Activated naive CD4-positive, alpha-beta T cell treated with anti-CD3 and anti-CD28 coated beads, Interleukin-2, amount 10 ng/mL, durations not matched to agents 7 days and 5 days (primary cell): ENCODE results near the gene NUAK1.

Experiments
- CTCF ChIA-PET: fragments of 350-600 bp; sonication (Branson Sonifier 250); formaldehyde crosslinking; loops from one replicate; lab custom pipeline; 2021; ENCODE audit warnings: antibody characterized with exemption; lab: Charles Lee
- DNase-seq: peaks from one replicate; pipeline ENCODE4 v3.0.0-alpha.2; 2020
- H3K27ac Mint-ChIP-seq: one replicate; pipeline ENCODE4 v1.8.0; 2021; ENCODE audit warnings: mild to moderate bottlenecking, moderate library complexity, mixed read lengths
- H3K27me3 Mint-ChIP-seq: one replicate; pipeline ENCODE4 v1.8.0; 2021; ENCODE audit warnings: mild to moderate bottlenecking, mixed read lengths
- H3K36me3 Mint-ChIP-seq: one replicate; pipeline ENCODE4 v1.8.0; 2021; ENCODE audit warnings: mixed read lengths
- H3K4me1 Mint-ChIP-seq: one replicate; pipeline ENCODE4 v1.8.0; 2021; ENCODE audit warnings: mixed read lengths
- H3K4me3 Mint-ChIP-seq: one replicate; pipeline ENCODE4 v1.8.0; 2021; ENCODE audit warnings: mild to moderate bottlenecking, moderate library complexity, mixed read lengths
- H3K9me3 Mint-ChIP-seq: one replicate; pipeline ENCODE4 v1.8.0; 2021; ENCODE audit warnings: mixed read lengths

The NUAK1 gene

DNA sequence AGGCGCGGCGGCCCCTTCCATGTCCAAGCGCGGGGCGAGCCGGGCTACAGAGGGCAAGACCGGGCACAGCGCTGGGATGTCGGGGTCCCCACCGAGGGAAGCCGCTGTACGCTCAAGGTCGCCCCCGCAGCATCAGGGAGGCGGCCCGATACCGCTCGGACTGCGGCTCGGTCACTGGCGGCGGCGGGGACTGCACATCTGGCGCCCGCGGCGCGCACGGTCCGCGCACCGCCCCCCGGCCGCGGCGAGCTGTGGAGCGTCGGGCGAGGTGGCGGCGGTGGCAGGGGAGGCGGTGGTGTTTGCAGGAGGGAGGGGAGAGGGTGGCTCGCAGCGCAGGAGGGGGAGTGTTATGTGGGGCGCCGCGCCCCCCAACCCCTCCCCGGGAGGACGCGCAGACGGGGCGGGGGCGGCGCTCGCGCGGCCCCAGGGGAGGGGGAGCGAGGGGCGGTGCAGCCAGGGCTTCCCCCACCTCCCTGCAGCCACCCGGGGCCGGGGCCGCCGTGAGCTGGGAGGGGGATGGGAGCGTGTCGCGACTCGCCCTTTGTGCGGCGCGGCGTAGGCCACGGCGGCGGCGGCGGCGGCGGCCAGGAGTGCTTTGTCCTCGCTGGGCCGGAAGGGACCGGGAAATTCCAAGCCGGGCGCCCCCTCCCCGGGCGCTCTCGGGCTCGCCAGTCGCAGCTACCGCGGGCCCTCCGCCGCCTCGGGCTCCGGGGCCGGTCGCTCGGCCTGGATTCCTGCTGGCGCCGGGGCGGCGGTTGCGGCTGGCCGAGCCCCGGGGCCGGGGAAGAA lies at the start of gene NUAK1:
TSS of gene NUAK1 (minus strand) at position 322 of the 789 bp plus-strand sequence. CDS start at position 21, 301 bp downstream.
- DNase-seq, result no peak
- Mint-ChIP-seq H3K4me3 (no peak within 1 kb of the TSS), H3K36me3 (no peaks in the 10 kb centered on the region), H3K4me1 (peaks cover 2% of the 10 kb centered on the region), H3K27ac (no peak within 1 kb of the TSS), H3K9me3 (no peaks in the 10 kb centered on the region), H3K27me3 (peaks cover 78% of the 10 kb centered on the region)
- CTCF ChIA-PET, result interaction anchor here (3.2 to 4.2 kb wide), 2 partner anchors 11 to 433 kb away, joined by 15 to 25 read pairs; no protein-coding TSS in a partner anchor

DNA sequence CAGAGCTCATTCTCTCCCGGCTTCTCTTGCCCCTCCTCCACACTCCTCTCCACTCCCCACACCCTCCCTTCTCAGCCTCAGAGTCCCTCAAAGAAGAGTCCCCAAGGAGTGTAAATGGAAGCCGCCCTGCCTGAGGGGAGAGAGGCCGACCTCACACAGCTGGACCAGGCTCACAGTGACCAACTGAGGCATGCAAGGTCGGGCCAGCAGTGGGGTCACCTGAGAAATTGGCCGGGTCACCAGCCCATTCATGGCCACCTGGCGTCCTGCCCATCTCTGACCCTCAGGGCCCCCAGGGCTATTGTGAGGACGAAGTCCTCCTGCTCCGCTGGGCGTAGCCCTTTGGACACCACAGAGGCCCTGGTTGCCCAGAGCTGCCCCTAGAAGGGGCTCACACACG lies 49.5 kb upstream of the NUAK1 start:
- no peaks in the 10 kb centered on the region for H3K4me1 Mint-ChIP-seq
- no peaks in the 10 kb centered on the region for H3K36me3 Mint-ChIP-seq
- H3K9me3 Mint-ChIP-seq, result no peaks in the 10 kb centered on the region
- DNase-seq, result no peak
- no peak overlapping the region for H3K27ac Mint-ChIP-seq
- H3K27me3 Mint-ChIP-seq, result peaks cover 23% of the 10 kb centered on the region
- CTCF ChIA-PET, result no interaction called here
- H3K4me3 Mint-ChIP-seq, result no peak overlapping the region

DNA sequence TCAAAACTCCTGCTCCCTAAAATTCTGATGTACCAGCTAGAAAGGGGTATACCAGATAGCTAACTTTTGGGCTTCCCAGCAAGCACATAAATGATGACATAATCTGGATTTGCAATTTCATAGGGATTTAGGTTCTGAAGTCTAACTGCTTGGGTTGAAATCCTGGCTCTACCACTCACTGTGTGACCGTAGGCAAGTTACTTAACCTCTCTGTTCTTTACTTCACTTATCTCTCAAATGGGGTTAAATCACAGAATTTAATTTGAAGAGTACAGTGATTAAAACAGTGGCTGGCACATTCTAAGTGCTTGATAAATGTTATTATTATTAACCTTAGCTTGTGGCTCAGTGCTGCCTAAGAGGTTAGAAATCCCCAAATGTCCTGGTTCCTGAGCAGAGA lies 49.1 kb upstream of the NUAK1 start:
- no peak for DNase-seq
- no peaks in the 10 kb centered on the region for H3K4me1 Mint-ChIP-seq
- H3K27ac Mint-ChIP-seq, result no peak overlapping the region
- H3K36me3 Mint-ChIP-seq, result no peaks in the 10 kb centered on the region
- H3K27me3 Mint-ChIP-seq, result peaks cover 23% of the 10 kb centered on the region
- CTCF ChIA-PET, result interaction anchor here (1.1 kb wide), 1 partner anchor 39 kb away, joined by 3 read pairs; no protein-coding TSS in a partner anchor
- no peak overlapping the region for H3K4me3 Mint-ChIP-seq
- H3K9me3 Mint-ChIP-seq, result no peaks in the 10 kb centered on the region

DNA sequence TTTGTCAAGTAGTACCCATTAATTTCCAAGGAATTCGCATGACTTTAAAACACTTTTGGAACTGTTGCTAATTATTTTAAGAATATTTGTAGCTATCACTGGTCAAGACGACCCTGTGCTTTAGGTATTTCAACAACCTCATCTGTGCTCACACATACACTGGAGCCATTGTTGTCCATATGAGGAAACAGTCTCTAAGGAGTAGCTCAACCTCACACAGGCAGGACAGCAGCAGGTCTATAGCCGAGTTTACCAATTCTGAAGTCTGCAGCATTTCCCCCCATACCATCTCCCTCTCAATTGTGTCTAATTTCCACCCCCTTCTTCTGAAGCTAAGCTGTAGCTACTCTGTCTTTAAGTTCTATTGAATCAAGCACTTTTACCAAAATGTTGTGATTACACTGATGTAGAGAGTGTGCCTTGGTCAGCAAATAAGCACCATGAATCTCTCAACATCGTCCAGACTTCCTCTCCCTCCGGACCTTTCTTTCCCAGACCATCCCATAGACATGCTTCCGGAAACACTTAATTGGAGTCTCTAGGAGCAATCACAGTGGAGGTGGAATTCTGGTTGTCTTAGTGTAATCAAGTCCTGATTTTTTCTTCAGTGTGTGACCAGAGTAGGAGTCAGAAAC lies 48.5 kb upstream of the NUAK1 start:
- peaks cover 23% of the 10 kb centered on the region for H3K27me3 Mint-ChIP-seq
- CTCF ChIA-PET, result interaction anchor here (1.1 kb wide), 1 partner anchor 38 kb away, joined by 3 read pairs; no protein-coding TSS in a partner anchor
- no peaks in the 10 kb centered on the region for H3K36me3 Mint-ChIP-seq
- no peak for DNase-seq
- no peaks in the 10 kb centered on the region for H3K4me1 Mint-ChIP-seq
- H3K27ac Mint-ChIP-seq, result no peak overlapping the region
- H3K4me3 Mint-ChIP-seq, result no peak overlapping the region
- no peaks in the 10 kb centered on the region for H3K9me3 Mint-ChIP-seq

DNA sequence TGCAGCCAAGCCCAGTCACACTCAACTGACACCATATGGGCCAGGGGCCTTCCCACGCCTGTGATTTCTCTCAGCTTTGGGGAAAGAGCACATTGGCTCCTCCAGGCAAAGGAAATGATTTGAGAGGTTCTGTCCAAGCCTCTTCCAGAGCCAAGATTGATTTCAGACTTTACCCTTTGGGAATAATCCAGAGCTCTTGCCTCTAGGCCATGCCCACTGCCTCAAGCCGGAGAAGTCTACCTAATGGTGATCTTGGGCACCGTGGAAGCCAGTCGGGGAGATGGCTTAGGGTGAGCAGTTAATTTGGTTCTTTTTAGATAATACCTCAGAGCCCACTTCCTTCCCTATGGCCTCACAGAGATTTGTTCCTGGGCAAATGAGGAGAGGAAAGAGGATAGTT lies 45.0 kb upstream of the NUAK1 start:
- Mint-ChIP-seq H3K4me3 (no peak overlapping the region), H3K4me1 (no peaks in the 10 kb centered on the region), H3K27ac (no peak overlapping the region), H3K36me3 (no peaks in the 10 kb centered on the region), H3K27me3 (peaks cover 21% of the 10 kb centered on the region), H3K9me3 (no peaks in the 10 kb centered on the region)
- no peak for DNase-seq
- CTCF ChIA-PET, result no interaction called here

DNA sequence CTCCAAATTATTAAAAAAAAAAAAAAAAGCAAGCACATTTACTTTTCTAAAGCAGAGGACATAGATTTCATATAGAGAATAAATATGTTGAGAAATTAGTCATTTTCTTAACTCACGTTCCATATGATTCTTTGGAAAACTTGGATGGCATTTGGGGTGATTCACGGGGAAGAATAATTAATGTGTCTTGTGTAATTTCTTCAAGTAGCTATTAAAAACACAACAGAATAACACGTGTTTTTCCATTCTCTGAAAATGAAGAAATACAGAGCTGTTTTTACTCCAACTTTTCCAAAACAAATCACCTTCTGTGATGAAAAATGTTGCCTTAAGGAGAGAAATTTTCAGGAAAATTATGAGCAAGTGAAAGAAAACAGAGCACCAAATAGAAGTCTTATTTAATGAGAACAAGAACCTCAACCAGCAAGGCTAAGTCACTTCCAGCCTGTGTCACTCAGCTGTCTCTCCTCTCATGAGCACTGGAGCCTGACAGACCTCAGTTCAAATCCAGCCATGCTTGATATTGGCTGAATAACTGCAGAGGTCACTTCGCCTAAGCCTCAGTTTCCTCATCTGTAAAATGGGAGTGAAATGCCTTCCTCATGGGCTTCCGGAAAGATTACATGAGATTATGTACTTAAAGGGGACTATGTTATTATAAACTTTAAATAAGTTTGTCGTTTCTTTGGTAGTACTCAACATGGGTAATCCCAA lies 42.8 kb upstream of the NUAK1 start:
- Mint-ChIP-seq H3K4me1 (no peaks in the 10 kb centered on the region), H3K4me3 (no peak overlapping the region), H3K27me3 (peaks cover 15% of the 10 kb centered on the region), H3K36me3 (no peaks in the 10 kb centered on the region), H3K9me3 (no peaks in the 10 kb centered on the region), H3K27ac (no peak overlapping the region)
- CTCF ChIA-PET, result interaction anchor here (0.9 kb wide), 1 partner anchor 29 kb away, joined by 3 read pairs; no protein-coding TSS in a partner anchor
- no peak for DNase-seq

DNA sequence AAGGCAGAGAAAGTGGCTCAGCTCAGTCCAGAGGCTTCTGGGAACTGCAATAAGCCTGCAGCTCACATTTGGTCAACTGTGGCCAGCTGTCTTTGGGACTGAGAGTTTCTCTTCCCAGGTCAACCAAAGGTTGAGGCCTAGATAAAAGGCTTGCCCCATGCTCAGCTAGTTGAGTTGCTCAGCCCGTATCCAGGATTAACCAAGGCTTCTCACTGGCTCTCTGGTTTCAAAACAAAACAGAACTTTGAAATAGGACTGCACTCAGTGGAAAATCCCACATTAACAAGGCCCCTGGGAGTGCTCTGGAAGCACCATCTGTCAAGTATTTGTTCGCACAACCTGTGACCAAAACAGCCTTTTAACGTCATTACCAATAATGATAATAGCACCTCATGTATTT lies 40.3 kb upstream of the NUAK1 start:
- no peak overlapping the region for H3K4me3 Mint-ChIP-seq
- no peaks in the 10 kb centered on the region for H3K9me3 Mint-ChIP-seq
- CTCF ChIA-PET, result no interaction called here
- H3K27me3 Mint-ChIP-seq, result peaks cover 11% of the 10 kb centered on the region
- no peak for DNase-seq
- no peak overlapping the region for H3K27ac Mint-ChIP-seq
- H3K36me3 Mint-ChIP-seq, result no peaks in the 10 kb centered on the region
- H3K4me1 Mint-ChIP-seq, result no peaks in the 10 kb centered on the region

DNA sequence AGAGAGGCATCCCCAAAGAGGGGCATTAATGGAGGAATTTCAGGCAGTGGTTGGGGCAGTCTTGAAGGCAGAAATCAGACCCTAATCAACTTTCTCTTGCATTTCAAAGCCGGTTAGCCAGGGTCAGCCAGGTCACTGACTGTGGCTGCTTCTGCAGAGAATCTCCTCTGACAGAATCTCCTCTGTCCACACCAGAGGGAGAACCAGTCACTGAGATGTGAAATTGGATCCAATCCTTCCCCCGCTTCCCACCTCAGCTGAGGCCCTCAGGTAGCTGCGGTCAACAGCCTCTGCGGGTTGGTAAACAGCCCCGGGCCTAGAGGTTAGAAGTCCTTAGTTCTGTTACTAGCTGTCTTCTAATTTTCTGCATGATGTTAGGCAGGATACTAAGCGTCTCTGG lies 39.8 kb upstream of the NUAK1 start:
- no peaks in the 10 kb centered on the region for H3K9me3 Mint-ChIP-seq
- H3K4me3 Mint-ChIP-seq, result no peak overlapping the region
- no peaks in the 10 kb centered on the region for H3K4me1 Mint-ChIP-seq
- no peak overlapping the region for H3K27ac Mint-ChIP-seq
- DNase-seq, result no peak
- H3K27me3 Mint-ChIP-seq, result peaks cover 11% of the 10 kb centered on the region
- CTCF ChIA-PET, result no interaction called here
- H3K36me3 Mint-ChIP-seq, result no peaks in the 10 kb centered on the region

DNA sequence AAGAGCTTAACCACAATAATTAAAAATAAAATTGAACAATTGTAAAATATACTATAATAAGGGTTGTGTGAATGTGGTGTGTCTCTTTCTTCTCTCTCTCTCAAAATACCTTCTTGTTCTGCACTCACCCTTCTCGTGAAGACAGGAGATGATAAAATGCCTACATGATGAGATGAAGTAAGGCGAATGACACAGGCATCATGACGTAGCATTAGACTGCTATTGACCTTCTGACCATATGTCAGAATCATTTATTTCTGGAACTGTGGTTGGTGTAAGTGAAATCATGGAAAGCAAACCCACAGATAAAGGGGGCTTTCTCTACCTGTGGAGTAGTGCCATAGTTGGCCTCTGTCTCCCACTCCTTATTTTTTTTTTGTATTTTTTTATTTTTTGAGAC lies 37.8 kb upstream of the NUAK1 start:
- Mint-ChIP-seq H3K4me3 (no peak overlapping the region), H3K27ac (no peak overlapping the region), H3K9me3 (no peaks in the 10 kb centered on the region), H3K4me1 (no peaks in the 10 kb centered on the region), H3K27me3 (peaks cover 14% of the 10 kb centered on the region), H3K36me3 (no peaks in the 10 kb centered on the region)
- CTCF ChIA-PET, result no interaction called here
- no peak for DNase-seq

DNA sequence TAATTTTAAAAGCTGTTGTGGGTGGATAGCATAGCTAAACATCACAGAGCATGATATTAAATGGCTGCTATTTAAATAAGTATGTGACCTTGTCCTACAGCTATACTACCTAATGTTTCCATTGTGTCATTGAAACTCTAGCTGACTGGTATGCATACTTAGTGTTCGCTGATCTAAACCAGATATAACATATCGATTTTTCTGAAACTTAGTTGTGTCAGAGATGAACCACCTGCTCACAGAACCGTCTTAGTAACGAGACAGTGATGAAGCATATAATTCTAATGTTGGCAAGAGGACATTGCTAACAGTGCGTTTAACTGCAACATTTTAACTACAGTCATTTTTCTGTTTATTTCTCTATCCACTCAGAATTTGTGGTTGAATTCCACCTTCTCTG lies 36.1 kb upstream of the NUAK1 start:
- CTCF ChIA-PET, result no interaction called here
- Mint-ChIP-seq H3K27me3 (peaks cover 9% of the 10 kb centered on the region), H3K27ac (no peak overlapping the region)

DNA sequence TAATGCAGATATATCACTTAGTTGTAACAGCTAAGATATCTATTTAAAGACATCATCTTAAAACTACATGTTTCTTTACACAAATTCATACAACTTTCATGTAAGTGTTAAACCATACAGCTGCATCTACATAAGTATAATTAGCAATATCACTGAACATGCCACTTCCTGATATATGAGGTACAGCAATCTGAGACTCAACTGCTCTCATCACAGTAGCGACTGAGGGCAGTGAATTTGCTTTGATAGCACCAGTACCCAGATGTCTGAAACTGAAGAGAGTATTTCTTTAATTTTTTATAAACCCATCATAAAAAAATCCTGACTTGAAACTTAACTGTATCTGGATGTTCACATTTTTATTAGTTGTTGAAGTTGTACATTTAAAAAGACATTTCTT lies 34.7 kb upstream of the NUAK1 start:
- Mint-ChIP-seq H3K4me3 (no peak overlapping the region), H3K27ac (no peak overlapping the region), H3K27me3 (peaks cover 9% of the 10 kb centered on the region), H3K4me1 (no peaks in the 10 kb centered on the region), H3K9me3 (no peaks in the 10 kb centered on the region), H3K36me3 (no peaks in the 10 kb centered on the region)
- no peak for DNase-seq
- CTCF ChIA-PET, result no interaction called here

More for the DNA sequence above, 36.1 kb upstream of the NUAK1 start:
- no peak for DNase-seq
- Mint-ChIP-seq H3K36me3 (no peaks in the 10 kb centered on the region), H3K4me1 (no peaks in the 10 kb centered on the region), H3K9me3 (no peaks in the 10 kb centered on the region), H3K4me3 (no peak overlapping the region)

DNA sequence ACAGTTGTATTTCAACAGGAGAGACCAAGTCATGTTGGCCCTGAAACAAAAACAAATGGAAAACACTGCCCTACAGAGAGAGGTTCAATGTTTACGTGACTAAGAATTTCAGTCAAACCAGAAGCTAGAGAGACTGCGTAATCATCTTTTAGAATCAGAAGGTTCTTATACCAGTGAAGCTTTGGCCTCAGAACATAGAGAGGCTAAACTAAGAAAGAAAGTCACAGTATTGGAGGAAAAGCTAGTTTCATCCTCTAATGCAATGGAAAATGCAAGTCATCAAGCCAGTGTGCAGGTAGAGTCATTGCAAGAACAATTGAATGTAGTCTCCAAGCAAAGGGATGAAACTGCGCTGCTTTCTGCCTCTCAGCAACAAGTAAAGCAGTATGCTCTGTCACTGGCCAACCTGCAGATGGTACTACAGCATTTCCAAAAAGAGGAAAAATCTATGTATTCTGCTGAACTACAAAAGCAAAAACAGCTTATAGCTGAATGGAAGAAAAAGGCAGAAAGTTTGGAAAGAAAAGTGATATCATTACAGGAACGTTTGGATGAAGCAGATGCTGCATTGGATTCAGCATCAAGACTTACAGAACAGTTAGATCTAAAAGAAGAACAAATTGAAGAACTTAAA lies 32.5 kb upstream of the NUAK1 start:
- Mint-ChIP-seq H3K27ac (no peak overlapping the region), H3K4me3 (no peak overlapping the region), H3K9me3 (no peaks in the 10 kb centered on the region), H3K27me3 (peaks cover 8% of the 10 kb centered on the region), H3K36me3 (no peaks in the 10 kb centered on the region), H3K4me1 (no peaks in the 10 kb centered on the region)
- CTCF ChIA-PET, result interaction anchor here (1.3 kb wide), 1 partner anchor 10 kb away, joined by 3 read pairs; no protein-coding TSS in a partner anchor
- DNase-seq, result no peak

DNA sequence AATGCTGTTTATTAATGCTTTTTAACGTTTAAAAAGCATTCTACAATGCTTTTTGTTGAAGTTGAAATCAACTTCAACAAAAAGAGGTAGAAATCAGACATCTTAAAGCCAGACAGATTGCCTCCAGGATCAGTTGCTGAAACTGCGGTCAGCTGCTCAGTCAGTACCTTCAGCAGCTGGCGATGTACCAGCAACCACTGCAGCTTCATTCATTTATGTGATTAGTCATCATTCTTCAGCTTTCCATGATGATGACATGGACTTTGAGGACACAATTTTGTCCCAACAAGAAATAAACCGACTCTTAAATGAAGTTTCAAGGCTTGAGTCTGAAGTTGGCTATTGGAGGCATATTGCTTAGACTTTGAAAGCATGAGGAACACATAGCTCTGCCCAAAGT lies 31.5 kb upstream of the NUAK1 start:
- Mint-ChIP-seq H3K36me3 (no peaks in the 10 kb centered on the region), H3K9me3 (no peaks in the 10 kb centered on the region), H3K27ac (no peak overlapping the region), H3K4me3 (no peak overlapping the region), H3K4me1 (no peaks in the 10 kb centered on the region), H3K27me3 (peaks cover 8% of the 10 kb centered on the region)
- DNase-seq, result no peak
- CTCF ChIA-PET, result no interaction called here

DNA sequence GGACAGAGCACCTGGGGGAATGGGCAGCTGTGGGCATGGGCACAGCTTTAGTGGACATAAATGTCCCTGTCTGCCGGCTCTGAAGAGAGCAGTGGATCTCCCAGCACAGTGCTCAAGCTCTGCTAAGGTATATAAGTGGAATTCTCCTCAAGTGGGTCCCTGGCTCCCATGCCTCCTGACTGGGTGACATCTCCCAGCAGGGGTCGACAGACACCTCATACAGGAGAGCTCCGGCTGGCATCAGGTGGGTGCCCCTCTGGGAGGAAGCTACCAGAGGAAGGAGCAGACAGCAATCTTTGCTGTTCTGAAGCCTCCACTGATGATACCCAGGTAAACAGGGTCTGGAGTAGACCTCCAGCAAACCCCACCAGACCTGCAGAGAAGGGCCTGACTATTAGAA lies 25.0 kb upstream of the NUAK1 start:
- CTCF ChIA-PET, result no interaction called here
- Mint-ChIP-seq H3K9me3 (no peaks in the 10 kb centered on the region), H3K4me3 (no peak overlapping the region), H3K36me3 (no peaks in the 10 kb centered on the region), H3K4me1 (no peaks in the 10 kb centered on the region), H3K27ac (no peak overlapping the region), H3K27me3 (peaks cover 16% of the 10 kb centered on the region)
- DNase-seq, result no peak
